H9 (cell line): ENCODE measurements around the gene TPTE. TPM values are rescaled to one million over a fixed set of nuclear protein-coding genes. Genes with fewer than 3 reads are reported as not detected.
"Not testable (repeated sequence)": the region's sequence is repeated elsewhere in the genome, so short reads cannot be mapped to it uniquely, and the experiment has no call there.

Experiments used
- DNase-seq: peaks from one replicate; pipeline ENCODE4 v3.0.0-alpha.2; 2017
- H2AFZ ChIP-seq: one replicate; pipeline ENCODE4 v1.6.1; 2013; ENCODE audit warnings: mild to moderate bottlenecking, low read length, control low read depth, moderate library complexity
- H2AK5ac ChIP-seq: 2 replicates; pipeline ENCODE4 v1.6.1; 2013; ENCODE audit warnings: low read length, control low read depth, mixed read lengths; ENCODE audit not compliant: insufficient read length
- H2BK120ac ChIP-seq: one replicate; pipeline ENCODE4 v1.6.1; 2013; ENCODE audit warnings: low read depth, mild to moderate bottlenecking, low read length, control low read depth, inconsistent platforms; ENCODE audit not compliant: poor library complexity, severe bottlenecking
- H2BK12ac ChIP-seq: 2 replicates; pipeline ENCODE4 v1.6.1; 2013; ENCODE audit warnings: low read length, control low read depth, mixed read lengths, low read depth; ENCODE audit not compliant: insufficient read length
- H2BK15ac ChIP-seq: 2 replicates; pipeline ENCODE4 v1.6.1; 2013; ENCODE audit warnings: low read depth, low read length, control low read depth
- H2BK20ac ChIP-seq: one replicate; pipeline ENCODE4 v1.6.1; 2013; ENCODE audit warnings: low read depth, mild to moderate bottlenecking, low read length, control low read depth, inconsistent platforms; ENCODE audit not compliant: poor library complexity, severe bottlenecking
- H2BK5ac ChIP-seq: 2 replicates; pipeline ENCODE4 v1.6.1; 2013; ENCODE audit warnings: low read length, control low read depth, mixed read lengths; ENCODE audit not compliant: insufficient read length
- H3K14ac ChIP-seq: 2 replicates; pipeline ENCODE4 v1.6.1; 2013; ENCODE audit warnings: low read length, control low read depth; ENCODE audit not compliant: insufficient read depth
- H3K18ac ChIP-seq: 2 replicates; pipeline ENCODE4 v1.6.1; 2013; ENCODE audit warnings: low read depth, mild to moderate bottlenecking, mixed read lengths, low read length, control low read depth; ENCODE audit not compliant: insufficient read length
- H3K23ac ChIP-seq: 2 replicates; pipeline ENCODE4 v1.6.1; 2013; ENCODE audit warnings: low read length, control low read depth, mixed read lengths, low read depth; ENCODE audit not compliant: insufficient read length
- H3K23me2 ChIP-seq: 2 replicates; pipeline ENCODE4 v1.6.1; 2013; ENCODE audit warnings: low read depth, mild to moderate bottlenecking, mixed read lengths, low read length, control low read depth; ENCODE audit not compliant: insufficient read length, poor library complexity, severe bottlenecking
- H3K27ac ChIP-seq: 2 replicates; pipeline ENCODE4 v1.5.1; 2013; ENCODE audit warnings: low read length, control low read depth, mixed read lengths, low read depth; ENCODE audit not compliant: insufficient read length
- H3K27me3 ChIP-seq: 2 replicates; pipeline ENCODE4 v1.6.1; 2013; ENCODE audit warnings: low read length, control low read depth, inconsistent platforms; ENCODE audit not compliant: insufficient read depth
- H3K4ac ChIP-seq: 2 replicates; pipeline ENCODE4 v1.6.1; 2013; ENCODE audit warnings: low read depth, mild to moderate bottlenecking, control low read depth, inconsistent platforms, low read length, moderate library complexity
- H3K4me1 ChIP-seq: 2 replicates; pipeline ENCODE4 v1.6.1; 2013; ENCODE audit warnings: low read length, control low read depth, inconsistent platforms; ENCODE audit not compliant: insufficient read depth
- H3K4me2 ChIP-seq: 2 replicates; pipeline ENCODE4 v1.6.1; 2013; ENCODE audit warnings: low read length, control low read depth, mixed read lengths; ENCODE audit not compliant: insufficient read length, insufficient read depth
- H3K56ac ChIP-seq: 2 replicates; pipeline ENCODE4 v1.6.1; 2013; ENCODE audit warnings: low read depth, mild to moderate bottlenecking, mixed read lengths, low read length, control low read depth; ENCODE audit not compliant: insufficient read length
- H3K79me1 ChIP-seq: 2 replicates; pipeline ENCODE4 v1.6.1; 2013; ENCODE audit warnings: low read depth, mild to moderate bottlenecking, moderate library complexity, low read length, control low read depth, inconsistent platforms; ENCODE audit not compliant: insufficient read depth, poor library complexity, severe bottlenecking
- H3K79me2 ChIP-seq: 2 replicates; pipeline ENCODE4 v1.6.1; 2013; ENCODE audit warnings: low read length, control low read depth, inconsistent platforms; ENCODE audit not compliant: insufficient read depth
- H3K9ac ChIP-seq: 2 replicates; pipeline ENCODE4 v1.6.1; 2013; ENCODE audit warnings: low read length, control low read depth, mixed read lengths; ENCODE audit not compliant: insufficient read length; ENCODE audit errors: extremely low read depth
- H3K9me3 ChIP-seq: one replicate; pipeline ENCODE4 v1.6.1; 2013; ENCODE audit warnings: low read depth, low read length, inconsistent platforms; ENCODE audit not compliant: control insufficient read depth
- H3T11ph ChIP-seq: one replicate; pipeline ENCODE4 v1.6.1; 2013; ENCODE audit warnings: mild to moderate bottlenecking, low read length, control low read depth, inconsistent platforms
- H4K20me1 ChIP-seq: one replicate; pipeline ENCODE4 v1.6.1; 2013; ENCODE audit not compliant: control insufficient read depth, insufficient read length, insufficient read depth
- H4K5ac ChIP-seq: 2 replicates; pipeline ENCODE4 v1.6.1; 2013; ENCODE audit warnings: low read depth, mild to moderate bottlenecking, mixed read lengths, low read length, control low read depth; ENCODE audit not compliant: insufficient read length
- H4K8ac ChIP-seq: replicated peaks from 2 replicates; pipeline ENCODE4 v1.6.1; 2013; ENCODE audit warnings: low read length, control low read depth, mixed read lengths, low read depth; ENCODE audit not compliant: insufficient read length
- H4K91ac ChIP-seq: 2 replicates; pipeline ENCODE4 v1.6.1; 2013; ENCODE audit warnings: low read depth, mild to moderate bottlenecking, moderate library complexity, mixed read lengths, low read length, control low read depth; ENCODE audit not compliant: insufficient read length
- H3K27ac Mint-ChIP-seq, 3 experiments: 2 replicates in 2 of 3; 3 replicates in 1 of 3; pipeline ENCODE4 v1.8.0; 2020 to 2021; ENCODE audit warnings: mixed read lengths in 3 of 3, mild to moderate bottlenecking in 1 of 3, moderate library complexity in 1 of 3
- H3K27me3 Mint-ChIP-seq: 2 replicates; pipeline ENCODE4 v1.8.0; 2021; ENCODE audit warnings: low read depth, mild to moderate bottlenecking, moderate library complexity, mixed read lengths
- H3K36me3 Mint-ChIP-seq, 3 experiments: 2 replicates in 2 of 3; 3 replicates in 1 of 3; pipeline ENCODE4 v1.8.0; 2020 to 2021; ENCODE audit warnings: low read depth in 3 of 3, mixed read lengths in 3 of 3; ENCODE audit not compliant: insufficient read depth in 1 of 3
- H3K4me1 Mint-ChIP-seq, 2 experiments: 2 replicates each; pipeline ENCODE4 v1.8.0; 2020; ENCODE audit warnings: mixed read lengths in 2 of 2
- H3K4me3 Mint-ChIP-seq, 2 experiments: 2 replicates in 1 of 2; 3 replicates in 1 of 2; pipeline ENCODE4 v1.8.0; 2020 to 2021; ENCODE audit warnings: mild to moderate bottlenecking in 2 of 2, mixed read lengths in 2 of 2, moderate library complexity in 1 of 2
- H3K9me3 Mint-ChIP-seq, 2 experiments: 2 replicates in 1 of 2; 3 replicates in 1 of 2; pipeline ENCODE4 v1.8.0; 2020; ENCODE audit warnings: mild to moderate bottlenecking in 2 of 2, mixed read lengths in 2 of 2, moderate library complexity in 1 of 2
- CTCF ChIP-seq: fragments of 200-600 bp; sonication (generic); conservative IDR thresholded peaks from 3 replicates; pipeline ENCODE4 v1.8.0; 2021; ENCODE audit warnings: antibody characterized with exemption, mild to moderate bottlenecking
- WGBS: extraction: QIAGEN DNeasy Blood & Tissue Kit; methylation state at CpG from one replicate; pipeline ENCODE4 v1.1.7; 2013; ENCODE audit warnings: missing lambda C conversion rate, low lambda C conversion rate, mixed read lengths; ENCODE audit not compliant: insufficient read length; ENCODE audit errors: extremely low coverage; 5-methylcytosine and 5-hydroxymethylcytosine counted together
- total RNA-seq: library from RNA; stranded (reverse); gene quantifications from 2 replicates; pipeline ENCODE4 v1.2.1, GENCODE V29; 2021

The TPTE gene
- total RNA-seq, 1 experiment from 2014 or later = not detected

GRCh38 chr21:10511116-10511515 lies 10.3 kb upstream of the TPTE start:
- no peak overlapping the region for H3K56ac ChIP-seq
- H2AK5ac ChIP-seq = no peak overlapping the region
- no peak overlapping the region for H2AFZ ChIP-seq
- no peak overlapping the region for H2BK5ac ChIP-seq
- peaks cover 33% of the 10 kb centered on the region for H3K9me3 ChIP-seq
- H2BK20ac ChIP-seq = no peak overlapping the region
- DNase-seq = no peak
- H3K4me1 ChIP-seq = no peaks in the 10 kb centered on the region
- H3K27ac ChIP-seq = no peak overlapping the region
- H3T11ph ChIP-seq = no peak overlapping the region
- no peak overlapping the region for H3K18ac ChIP-seq
- H3K27ac Mint-ChIP-seq = no peak overlapping the region
- H3K14ac ChIP-seq = no peak overlapping the region
- H3K9ac ChIP-seq = no peak overlapping the region
- H2BK15ac ChIP-seq = no peak overlapping the region
- no peak overlapping the region for H3K4me3 Mint-ChIP-seq
- H3K4me1 Mint-ChIP-seq = no peaks in the 10 kb centered on the region
- no peak overlapping the region for H2BK120ac ChIP-seq
- H3K23ac ChIP-seq = no peak overlapping the region
- H4K20me1 ChIP-seq = no peaks in the 10 kb centered on the region
- no peaks in the 10 kb centered on the region for H3K27me3 ChIP-seq
- peaks cover 54 to 55% of the 10 kb centered on the region in 2 experiments for H3K9me3 Mint-ChIP-seq
- WGBS = 100% methylated on average over 2 of the region's 6 CpGs
- H3K79me2 ChIP-seq = no peaks in the 10 kb centered on the region
- H3K4me2 ChIP-seq = no peak overlapping the region
- no peaks in the 10 kb centered on the region for H3K23me2 ChIP-seq
- H4K91ac ChIP-seq = no peak overlapping the region
- no peaks in the 10 kb centered on the region; the same call in 1 of the 2 replicates for H3K27me3 Mint-ChIP-seq
- TF ChIP-seq CTCF = no peak
- no peaks in the 10 kb centered on the region for H3K79me1 ChIP-seq
- no peak overlapping the region for H4K8ac ChIP-seq
- H2BK12ac ChIP-seq = no peak overlapping the region
- peaks cover 11 to 23% (median 17%) of the 10 kb centered on the region in 3 experiments for H3K36me3 Mint-ChIP-seq
- H4K5ac ChIP-seq = no peak overlapping the region
- H3K4ac ChIP-seq = no peak overlapping the region

GRCh38 chr21:10516889-10517288 lies 4.5 kb upstream of the TPTE start:
- not testable (repeated sequence) for H3K23me2 ChIP-seq, H3K56ac ChIP-seq, H3T11ph ChIP-seq, H2BK15ac ChIP-seq, H3K27ac Mint-ChIP-seq, H3K4ac ChIP-seq, H3K4me2 ChIP-seq, H2BK5ac ChIP-seq, H3K27me3 ChIP-seq, H4K8ac ChIP-seq, H2AK5ac ChIP-seq, H2BK12ac ChIP-seq, H3K4me1 Mint-ChIP-seq, H4K5ac ChIP-seq, H4K20me1 ChIP-seq, H4K91ac ChIP-seq, H3K27me3 Mint-ChIP-seq, H3K14ac ChIP-seq, H3K79me1 ChIP-seq, H2BK20ac ChIP-seq, H3K9ac ChIP-seq, DNase-seq, H3K18ac ChIP-seq, H3K23ac ChIP-seq, H3K79me2 ChIP-seq, H3K4me1 ChIP-seq, H3K27ac ChIP-seq, H3K4me3 Mint-ChIP-seq, H2BK120ac ChIP-seq, H2AFZ ChIP-seq
- Mint-ChIP-seq H3K36me3 (peaks cover 28 to 46% (median 33%) of the 10 kb centered on the region in 3 experiments), H3K9me3 (peaks cover 81 to 85% of the 10 kb centered on the region in 2 experiments)
- no CpG with 5 or more reads among the region's 3 CpGs for WGBS
- H3K9me3 ChIP-seq = peaks cover 61% of the 10 kb centered on the region
